H9 (cell line): ENCODE data around the gene CC2D2B. TPM values are rescaled to one million over a fixed set of nuclear protein-coding genes. Genes with fewer than 3 reads are reported as not detected.

Experiments used
- DNase-seq: peaks from one replicate; pipeline ENCODE4 v3.0.0-alpha.2; 2017
- H2AFZ ChIP-seq: one replicate; pipeline ENCODE4 v1.6.1; 2013; ENCODE audit warnings: mild to moderate bottlenecking, low read length, control low read depth, moderate library complexity
- H2AK5ac ChIP-seq: 2 replicates; pipeline ENCODE4 v1.6.1; 2013; ENCODE audit warnings: low read length, control low read depth, mixed read lengths; ENCODE audit not compliant: insufficient read length
- H2BK120ac ChIP-seq: one replicate; pipeline ENCODE4 v1.6.1; 2013; ENCODE audit warnings: low read depth, mild to moderate bottlenecking, low read length, control low read depth, inconsistent platforms; ENCODE audit not compliant: poor library complexity, severe bottlenecking
- H2BK12ac ChIP-seq: 2 replicates; pipeline ENCODE4 v1.6.1; 2013; ENCODE audit warnings: low read length, control low read depth, mixed read lengths, low read depth; ENCODE audit not compliant: insufficient read length
- H2BK15ac ChIP-seq: 2 replicates; pipeline ENCODE4 v1.6.1; 2013; ENCODE audit warnings: low read depth, low read length, control low read depth
- H2BK20ac ChIP-seq: one replicate; pipeline ENCODE4 v1.6.1; 2013; ENCODE audit warnings: low read depth, mild to moderate bottlenecking, low read length, control low read depth, inconsistent platforms; ENCODE audit not compliant: poor library complexity, severe bottlenecking
- H2BK5ac ChIP-seq: 2 replicates; pipeline ENCODE4 v1.6.1; 2013; ENCODE audit warnings: low read length, control low read depth, mixed read lengths; ENCODE audit not compliant: insufficient read length
- H3K14ac ChIP-seq: 2 replicates; pipeline ENCODE4 v1.6.1; 2013; ENCODE audit warnings: low read length, control low read depth; ENCODE audit not compliant: insufficient read depth
- H3K18ac ChIP-seq: 2 replicates; pipeline ENCODE4 v1.6.1; 2013; ENCODE audit warnings: low read depth, mild to moderate bottlenecking, mixed read lengths, low read length, control low read depth; ENCODE audit not compliant: insufficient read length
- H3K23ac ChIP-seq: 2 replicates; pipeline ENCODE4 v1.6.1; 2013; ENCODE audit warnings: low read length, control low read depth, mixed read lengths, low read depth; ENCODE audit not compliant: insufficient read length
- H3K23me2 ChIP-seq: 2 replicates; pipeline ENCODE4 v1.6.1; 2013; ENCODE audit warnings: low read depth, mild to moderate bottlenecking, mixed read lengths, low read length, control low read depth; ENCODE audit not compliant: insufficient read length, poor library complexity, severe bottlenecking
- H3K27ac ChIP-seq: 2 replicates; pipeline ENCODE4 v1.5.1; 2013; ENCODE audit warnings: low read length, control low read depth, mixed read lengths, low read depth; ENCODE audit not compliant: insufficient read length
- H3K27me3 ChIP-seq: 2 replicates; pipeline ENCODE4 v1.6.1; 2013; ENCODE audit warnings: low read length, control low read depth, inconsistent platforms; ENCODE audit not compliant: insufficient read depth
- H3K4ac ChIP-seq: 2 replicates; pipeline ENCODE4 v1.6.1; 2013; ENCODE audit warnings: low read depth, mild to moderate bottlenecking, control low read depth, inconsistent platforms, low read length, moderate library complexity
- H3K4me1 ChIP-seq: 2 replicates; pipeline ENCODE4 v1.6.1; 2013; ENCODE audit warnings: low read length, control low read depth, inconsistent platforms; ENCODE audit not compliant: insufficient read depth
- H3K4me2 ChIP-seq: 2 replicates; pipeline ENCODE4 v1.6.1; 2013; ENCODE audit warnings: low read length, control low read depth, mixed read lengths; ENCODE audit not compliant: insufficient read length, insufficient read depth
- H3K56ac ChIP-seq: 2 replicates; pipeline ENCODE4 v1.6.1; 2013; ENCODE audit warnings: low read depth, mild to moderate bottlenecking, mixed read lengths, low read length, control low read depth; ENCODE audit not compliant: insufficient read length
- H3K79me1 ChIP-seq: 2 replicates; pipeline ENCODE4 v1.6.1; 2013; ENCODE audit warnings: low read depth, mild to moderate bottlenecking, moderate library complexity, low read length, control low read depth, inconsistent platforms; ENCODE audit not compliant: insufficient read depth, poor library complexity, severe bottlenecking
- H3K79me2 ChIP-seq: 2 replicates; pipeline ENCODE4 v1.6.1; 2013; ENCODE audit warnings: low read length, control low read depth, inconsistent platforms; ENCODE audit not compliant: insufficient read depth
- H3K9ac ChIP-seq: 2 replicates; pipeline ENCODE4 v1.6.1; 2013; ENCODE audit warnings: low read length, control low read depth, mixed read lengths; ENCODE audit not compliant: insufficient read length; ENCODE audit errors: extremely low read depth
- H3K9me3 ChIP-seq: one replicate; pipeline ENCODE4 v1.6.1; 2013; ENCODE audit warnings: low read depth, low read length, inconsistent platforms; ENCODE audit not compliant: control insufficient read depth
- H3T11ph ChIP-seq: one replicate; pipeline ENCODE4 v1.6.1; 2013; ENCODE audit warnings: mild to moderate bottlenecking, low read length, control low read depth, inconsistent platforms
- H4K20me1 ChIP-seq: one replicate; pipeline ENCODE4 v1.6.1; 2013; ENCODE audit not compliant: control insufficient read depth, insufficient read length, insufficient read depth
- H4K5ac ChIP-seq: 2 replicates; pipeline ENCODE4 v1.6.1; 2013; ENCODE audit warnings: low read depth, mild to moderate bottlenecking, mixed read lengths, low read length, control low read depth; ENCODE audit not compliant: insufficient read length
- H4K8ac ChIP-seq: replicated peaks from 2 replicates; pipeline ENCODE4 v1.6.1; 2013; ENCODE audit warnings: low read length, control low read depth, mixed read lengths, low read depth; ENCODE audit not compliant: insufficient read length
- H4K91ac ChIP-seq: 2 replicates; pipeline ENCODE4 v1.6.1; 2013; ENCODE audit warnings: low read depth, mild to moderate bottlenecking, moderate library complexity, mixed read lengths, low read length, control low read depth; ENCODE audit not compliant: insufficient read length
- H3K27ac Mint-ChIP-seq, 3 experiments: 2 replicates in 2 of 3; 3 replicates in 1 of 3; pipeline ENCODE4 v1.8.0; 2020 to 2021; ENCODE audit warnings: mixed read lengths in 3 of 3, mild to moderate bottlenecking in 1 of 3, moderate library complexity in 1 of 3
- H3K27me3 Mint-ChIP-seq: 2 replicates; pipeline ENCODE4 v1.8.0; 2021; ENCODE audit warnings: low read depth, mild to moderate bottlenecking, moderate library complexity, mixed read lengths
- H3K36me3 Mint-ChIP-seq, 3 experiments: 2 replicates in 2 of 3; 3 replicates in 1 of 3; pipeline ENCODE4 v1.8.0; 2020 to 2021; ENCODE audit warnings: low read depth in 3 of 3, mixed read lengths in 3 of 3; ENCODE audit not compliant: insufficient read depth in 1 of 3
- H3K4me1 Mint-ChIP-seq, 2 experiments: 2 replicates each; pipeline ENCODE4 v1.8.0; 2020; ENCODE audit warnings: mixed read lengths in 2 of 2
- H3K4me3 Mint-ChIP-seq, 2 experiments: 2 replicates in 1 of 2; 3 replicates in 1 of 2; pipeline ENCODE4 v1.8.0; 2020 to 2021; ENCODE audit warnings: mild to moderate bottlenecking in 2 of 2, mixed read lengths in 2 of 2, moderate library complexity in 1 of 2
- H3K9me3 Mint-ChIP-seq, 2 experiments: 2 replicates in 1 of 2; 3 replicates in 1 of 2; pipeline ENCODE4 v1.8.0; 2020; ENCODE audit warnings: mild to moderate bottlenecking in 2 of 2, mixed read lengths in 2 of 2, moderate library complexity in 1 of 2
- CTCF ChIP-seq: fragments of 200-600 bp; sonication (generic); conservative IDR thresholded peaks from 3 replicates; pipeline ENCODE4 v1.8.0; 2021; ENCODE audit warnings: antibody characterized with exemption, mild to moderate bottlenecking
- WGBS: extraction: QIAGEN DNeasy Blood & Tissue Kit; methylation state at CpG from one replicate; pipeline ENCODE4 v1.1.7; 2013; ENCODE audit warnings: missing lambda C conversion rate, low lambda C conversion rate, mixed read lengths; ENCODE audit not compliant: insufficient read length; ENCODE audit errors: extremely low coverage; 5-methylcytosine and 5-hydroxymethylcytosine counted together
- total RNA-seq: library from RNA; stranded (reverse); gene quantifications from 2 replicates; pipeline ENCODE4 v1.2.1, GENCODE V29; 2021

Gene CC2D2B
- total RNA-seq, 1 experiment from 2014 or later: 0.72 TPM

GRCh38 chr10:96014473-96015102, 106.8 kb downstream of the CC2D2B start:
- Mint-ChIP-seq H3K4me3 (no peak overlapping the region), H3K36me3 (no peaks in the 10 kb centered on the region), H3K27me3 (peaks cover 3% of the 10 kb centered on the region; the same call in 1 of the 2 replicates), H3K4me1 (peaks cover 0 to 4% of the 10 kb centered on the region in 2 experiments; a peak in 1 of 4 replicates), H3K27ac (no peak overlapping the region), H3K9me3 (no peaks in the 10 kb centered on the region)
- H3K14ac ChIP-seq: no peak overlapping the region
- H3K27me3 ChIP-seq: no peaks in the 10 kb centered on the region
- H2BK15ac ChIP-seq: no peak overlapping the region
- no peaks in the 10 kb centered on the region for H3K9me3 ChIP-seq
- no peaks in the 10 kb centered on the region for H4K20me1 ChIP-seq
- H2AFZ ChIP-seq: no peak overlapping the region
- H3K4me2 ChIP-seq: no peak overlapping the region
- H4K5ac ChIP-seq: no peak overlapping the region
- no peak overlapping the region for H2AK5ac ChIP-seq
- WGBS: no CpG with 5 or more reads among the region's 2 CpGs
- H3K23ac ChIP-seq: no peak overlapping the region
- no peak overlapping the region for H2BK120ac ChIP-seq
- TF ChIP-seq CTCF: no peak
- H4K8ac ChIP-seq: no peak overlapping the region
- no peak overlapping the region for H3T11ph ChIP-seq
- H3K56ac ChIP-seq: no peak overlapping the region
- H3K4ac ChIP-seq: no peak overlapping the region
- H4K91ac ChIP-seq: no peak overlapping the region
- H2BK5ac ChIP-seq: no peak overlapping the region
- no peak overlapping the region for H2BK12ac ChIP-seq
- H3K9ac ChIP-seq: no peak overlapping the region
- no peaks in the 10 kb centered on the region for H3K79me2 ChIP-seq
- no peak for DNase-seq
- H3K23me2 ChIP-seq: no peaks in the 10 kb centered on the region
- H3K79me1 ChIP-seq: no peaks in the 10 kb centered on the region
- H3K18ac ChIP-seq: no peak overlapping the region
- no peak overlapping the region for H3K27ac ChIP-seq
- H2BK20ac ChIP-seq: no peak overlapping the region
- no peaks in the 10 kb centered on the region for H3K4me1 ChIP-seq
